HEK293 (cell line): ENCODE data around the gene ANKRD35.

Experiments
- CTCF ChIA-PET: fragments of 350-600 bp; formaldehyde crosslinking; extraction: SDS; loops from one replicate; lab custom pipeline; 2021; ENCODE audit warnings: antibody characterized with exemption; lab: Yijun Ruan, JAX
- POLR2A ChIA-PET: fragments of 300-600 bp; formaldehyde crosslinking; extraction: SDS; loops from one replicate; lab custom pipeline; 2020; ENCODE audit warnings: antibody characterized with exemption, inconsistent platforms; lab: Yijun Ruan, JAX
- H3K27ac ChIP-seq: fragments of 200-500 bp; sonication (Bioruptor generic); 2 replicates; pipeline ENCODE4 v1.5.1; 2014; ENCODE audit warnings: low read depth, low read length, control low read depth, inconsistent platforms; ENCODE audit errors: extremely low read depth
- H3K36me3 ChIP-seq, 2 experiments: fragments of 200-500 bp in 1 of 2; sonication (Bioruptor generic) in 1 of 2; 1 replicate in 1 of 2; 2 replicates in 1 of 2; pipeline ENCODE4 v1.5.1; 2014 to 2017; ENCODE audit warnings: inconsistent platforms in 2 of 2, low read length in 2 of 2; ENCODE audit not compliant: control insufficient read depth in 2 of 2, insufficient read depth in 1 of 2
- H3K4me1 ChIP-seq: fragments of 200-500 bp; sonication (Bioruptor generic); 2 replicates; pipeline ENCODE4 v1.5.1; 2014; ENCODE audit warnings: mild to moderate bottlenecking, low read length, inconsistent platforms; ENCODE audit not compliant: control insufficient read depth, insufficient read depth
- H3K4me3 ChIP-seq: 2 replicates; pipeline ENCODE4 v1.5.1; 2011; ENCODE audit warnings: low read depth, mild to moderate bottlenecking, control low read depth, low read length, moderate library complexity
- H3K9me3 ChIP-seq: fragments of 200-500 bp; sonication (Bioruptor generic); 2 replicates; pipeline ENCODE4 v1.5.1; 2014; ENCODE audit warnings: low read depth, low read length, inconsistent platforms; ENCODE audit not compliant: control insufficient read depth, insufficient read depth
- GLI4 ChIP-seq: fragments of 450-650 bp; formaldehyde crosslinking; IDR thresholded peaks from 2 replicates; pipeline ENCODE4 v1.5.1; 2016; ENCODE audit warnings: missing biosample characterization, missing genetic modification characterization
- IKZF3 ChIP-seq: fragments of 450-650 bp; IDR thresholded peaks from 2 replicates; pipeline ENCODE4 v1.5.0; 2018; ENCODE audit warnings: missing biosample characterization, mild to moderate bottlenecking, missing genetic modification characterization, moderate library complexity
- KLF9 ChIP-seq: fragments of 450-650 bp; formaldehyde crosslinking; IDR thresholded peaks from 2 replicates; pipeline ENCODE4 v1.5.1; 2016; ENCODE audit warnings: missing biosample characterization, missing genetic modification characterization, low read depth
- SCRT2 ChIP-seq: fragments of 450-650 bp; formaldehyde crosslinking; IDR thresholded peaks from 2 replicates; pipeline ENCODE4 v1.5.1; 2016; ENCODE audit warnings: missing biosample characterization, missing genetic modification characterization
- SP2 ChIP-seq: fragments of 450-650 bp; formaldehyde crosslinking; IDR thresholded peaks from 2 replicates; pipeline ENCODE4 v1.5.1; 2016; ENCODE audit warnings: missing biosample characterization, missing genetic modification characterization
- ZNF133 ChIP-seq: fragments of 450-650 bp; formaldehyde crosslinking; IDR thresholded peaks from 2 replicates; pipeline ENCODE4 v1.5.1; 2016; ENCODE audit warnings: missing biosample characterization, missing genetic modification characterization
- ZNF292 ChIP-seq: fragments of 450-650 bp; formaldehyde crosslinking; IDR thresholded peaks from 2 replicates; pipeline ENCODE4 v1.5.1; 2016; ENCODE audit warnings: low read depth, missing biosample characterization, missing genetic modification characterization, borderline replicate concordance
- ZNF366 ChIP-seq: fragments of 450-650 bp; formaldehyde crosslinking; conservative IDR thresholded peaks from 2 replicates; pipeline ENCODE4 v1.5.1; 2016; ENCODE audit warnings: missing biosample characterization, missing genetic modification characterization
- ZNF561 ChIP-seq: fragments of 450-650 bp; IDR thresholded peaks from 2 replicates; pipeline ENCODE4 v1.5.1; 2018; ENCODE audit warnings: missing biosample characterization, missing genetic modification characterization, borderline replicate concordance
- ZNF629 ChIP-seq: fragments of 450-650 bp; formaldehyde crosslinking; IDR thresholded peaks from 2 replicates; pipeline ENCODE4 v1.5.1; 2017; ENCODE audit warnings: missing biosample characterization, missing genetic modification characterization
- ZNF654 ChIP-seq: fragments of 450-650 bp; formaldehyde crosslinking; IDR thresholded peaks from 2 replicates; pipeline ENCODE4 v1.5.1; 2016; ENCODE audit warnings: low read depth, missing biosample characterization, missing genetic modification characterization
- ZNF664 ChIP-seq: fragments of 450-650 bp; formaldehyde crosslinking; IDR thresholded peaks from 2 replicates; pipeline ENCODE4 v1.5.1; 2016; ENCODE audit warnings: missing biosample characterization, missing genetic modification characterization
- ZNF76 ChIP-seq: fragments of 450-650 bp; formaldehyde crosslinking; IDR thresholded peaks from 2 replicates; pipeline ENCODE4; 2016; ENCODE audit warnings: low read depth, missing biosample characterization, missing genetic modification characterization, borderline replicate concordance
- ZSCAN23 ChIP-seq: fragments of 450-650 bp; formaldehyde crosslinking; IDR thresholded peaks from 2 replicates; pipeline ENCODE4 v1.5.1; 2016; ENCODE audit warnings: missing biosample characterization, missing genetic modification characterization
- ZSCAN30 ChIP-seq: fragments of 450-650 bp; IDR thresholded peaks from 2 replicates; pipeline ENCODE4 v1.5.1; 2018; ENCODE audit warnings: missing biosample characterization, mild to moderate bottlenecking, missing genetic modification characterization, moderate library complexity
- TF ChIP-seq, protein P1 (sequence below): fragments of 450-650 bp; formaldehyde crosslinking; IDR thresholded peaks from 2 replicates; pipeline ENCODE4 v1.5.1; 2017; ENCODE audit warnings: missing biosample characterization, missing genetic modification characterization
- TF ChIP-seq, protein P2 (sequence below): fragments of 450-650 bp; formaldehyde crosslinking; optimal IDR thresholded peaks from 2 replicates; pipeline ENCODE3; 2016; ENCODE audit warnings: missing biosample characterization, mild to moderate bottlenecking, missing genetic modification characterization
- TF ChIP-seq, protein P3 (sequence below): sonication (generic); formaldehyde crosslinking; IDR thresholded peaks from 2 replicates; pipeline ENCODE4 v1.8.1; 2022; ENCODE audit warnings: mild to moderate bottlenecking, moderate library complexity, missing genetic modification reagents
- TF ChIP-seq, protein P4 (sequence below): fragments of 450-650 bp; formaldehyde crosslinking; IDR thresholded peaks from 2 replicates; pipeline ENCODE4 v1.5.1; 2017; ENCODE audit warnings: missing biosample characterization, missing genetic modification characterization

Gene ANKRD35

DNA sequence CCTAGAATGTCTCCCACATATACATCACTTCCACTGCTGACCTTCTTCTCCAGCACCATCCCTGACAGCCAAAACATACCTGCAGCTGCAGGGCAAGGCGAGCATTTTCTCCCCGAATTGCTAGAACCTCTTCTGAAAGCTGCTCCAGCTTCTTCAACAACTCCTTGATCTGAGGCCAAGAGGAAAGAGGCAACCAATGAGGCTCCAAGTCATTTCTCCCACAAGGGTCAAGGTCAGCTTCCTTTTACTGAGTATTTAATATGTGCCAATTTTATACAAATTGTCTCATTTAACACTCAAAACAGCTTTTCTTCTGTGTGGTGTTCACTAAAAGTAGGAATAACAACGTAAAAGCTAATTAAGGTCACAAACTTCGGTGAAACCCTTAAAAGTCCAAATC lies 17.4 kb downstream of the ANKRD35 start:
- no peaks in the 10 kb centered on the region for H3K9me3 ChIP-seq
- TF ChIP-seq ZNF654 (no peak), ZNF664 (tag by site-specific recombination) (0 out of 2 replicates have a peak, but pooled peaks have one; percentile 26), ZNF76 (tag by site-specific recombination) (no peak)
- TF ChIP-seq, protein P1, sequence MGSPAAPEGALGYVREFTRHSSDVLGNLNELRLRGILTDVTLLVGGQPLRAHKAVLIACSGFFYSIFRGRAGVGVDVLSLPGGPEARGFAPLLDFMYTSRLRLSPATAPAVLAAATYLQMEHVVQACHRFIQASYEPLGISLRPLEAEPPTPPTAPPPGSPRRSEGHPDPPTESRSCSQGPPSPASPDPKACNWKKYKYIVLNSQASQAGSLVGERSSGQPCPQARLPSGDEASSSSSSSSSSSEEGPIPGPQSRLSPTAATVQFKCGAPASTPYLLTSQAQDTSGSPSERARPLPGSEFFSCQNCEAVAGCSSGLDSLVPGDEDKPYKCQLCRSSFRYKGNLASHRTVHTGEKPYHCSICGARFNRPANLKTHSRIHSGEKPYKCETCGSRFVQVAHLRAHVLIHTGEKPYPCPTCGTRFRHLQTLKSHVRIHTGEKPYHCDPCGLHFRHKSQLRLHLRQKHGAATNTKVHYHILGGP (tag by site-specific recombination): peak; percentile 72
- H3K4me1 ChIP-seq: no peaks in the 10 kb centered on the region
- H3K27ac ChIP-seq: no peak overlapping the region
- no peaks in the 10 kb centered on the region for H3K36me3 ChIP-seq
- POLR2A ChIA-PET: interaction anchor here (2.5 kb wide), 1 partner anchor 9 kb away, joined by 9 read pairs; the partner anchor contains the start of gene PIAS3
- H3K4me3 ChIP-seq: no peak overlapping the region
- CTCF ChIA-PET: interaction anchor here (0.6 kb wide), 2 partner anchors 15 to 142 kb away, joined by 3 read pairs; no protein-coding TSS in a partner anchor

DNA sequence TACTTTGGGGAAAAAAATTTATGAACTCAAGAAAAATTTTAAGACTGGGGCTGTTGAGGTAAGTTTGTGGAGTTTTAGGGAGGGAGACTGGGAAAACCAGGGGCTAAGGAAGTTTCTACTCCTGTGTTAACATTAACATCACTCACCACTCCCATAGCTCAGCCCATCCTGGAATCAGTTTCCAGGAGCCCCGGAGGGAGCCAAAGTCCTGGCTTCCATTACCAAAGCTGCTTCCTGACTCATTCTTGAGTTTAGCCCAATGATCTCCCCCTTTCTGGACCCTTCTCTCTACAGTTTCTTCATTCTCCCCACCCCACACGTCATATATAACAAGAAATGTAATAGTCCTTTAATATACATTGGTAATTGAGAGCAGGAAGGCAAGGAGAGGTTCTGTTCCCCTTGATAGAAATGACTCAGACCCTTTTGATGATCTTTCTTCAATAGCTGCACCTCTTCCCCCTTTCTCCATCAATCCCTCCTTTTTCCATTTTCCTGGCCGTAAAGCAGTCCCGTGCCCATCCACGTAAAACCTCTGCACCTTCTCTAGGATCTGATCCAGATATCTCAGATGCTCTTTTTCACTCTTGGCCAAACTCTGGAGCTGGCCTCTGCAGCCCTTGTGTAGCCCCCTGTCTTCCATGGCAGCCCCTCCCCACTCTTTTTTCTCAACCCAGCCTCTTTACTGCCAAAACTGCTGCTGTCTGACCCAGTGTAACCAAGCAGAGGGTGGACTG lies 22.2 kb downstream of the ANKRD35 start:
- ChIA-PET POLR2A (interaction anchor here (1.1 kb wide), 1 partner anchor 39 kb away, joined by 3 read pairs; the partner anchor contains the start of genes POLR3C and RNF115), CTCF (interaction anchor here (9.6 kb wide), 1 partner anchor 17 kb away, joined by 190 read pairs; the partner anchor contains the start of gene NUDT17)
- Histone ChIP-seq H3K27ac (no peak overlapping the region), H3K4me1 (no peaks in the 10 kb centered on the region)
- TF ChIP-seq ZNF133 (tag by site-specific recombination): no peak
- TF ChIP-seq, protein P2, sequence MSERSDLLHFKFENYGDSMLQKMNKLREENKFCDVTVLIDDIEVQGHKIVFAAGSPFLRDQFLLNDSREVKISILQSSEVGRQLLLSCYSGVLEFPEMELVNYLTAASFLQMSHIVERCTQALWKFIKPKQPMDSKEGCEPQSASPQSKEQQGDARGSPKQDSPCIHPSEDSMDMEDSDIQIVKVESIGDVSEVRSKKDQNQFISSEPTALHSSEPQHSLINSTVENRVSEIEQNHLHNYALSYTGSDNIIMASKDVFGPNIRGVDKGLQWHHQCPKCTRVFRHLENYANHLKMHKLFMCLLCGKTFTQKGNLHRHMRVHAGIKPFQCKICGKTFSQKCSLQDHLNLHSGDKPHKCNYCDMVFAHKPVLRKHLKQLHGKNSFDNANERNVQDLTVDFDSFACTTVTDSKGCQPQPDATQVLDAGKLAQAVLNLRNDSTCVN (tag by site-specific recombination): no peak
- TF ChIP-seq ZSCAN23 (tag by site-specific recombination): no peak
- TF ChIP-seq SP2 (tag by site-specific recombination): no peak
- TF ChIP-seq SCRT2 (tag by site-specific recombination): no peak
- no peak for TF ChIP-seq IKZF3 (tag by site-specific recombination)
- TF ChIP-seq, protein P3, sequence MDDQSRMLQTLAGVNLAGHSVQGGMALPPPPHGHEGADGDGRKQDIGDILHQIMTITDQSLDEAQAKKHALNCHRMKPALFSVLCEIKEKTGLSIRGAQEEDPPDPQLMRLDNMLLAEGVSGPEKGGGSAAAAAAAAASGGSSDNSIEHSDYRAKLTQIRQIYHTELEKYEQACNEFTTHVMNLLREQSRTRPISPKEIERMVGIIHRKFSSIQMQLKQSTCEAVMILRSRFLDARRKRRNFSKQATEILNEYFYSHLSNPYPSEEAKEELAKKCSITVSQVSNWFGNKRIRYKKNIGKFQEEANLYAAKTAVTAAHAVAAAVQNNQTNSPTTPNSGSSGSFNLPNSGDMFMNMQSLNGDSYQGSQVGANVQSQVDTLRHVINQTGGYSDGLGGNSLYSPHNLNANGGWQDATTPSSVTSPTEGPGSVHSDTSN (CRISPR knock-in tag): no peak
- TF ChIP-seq, protein P4, sequence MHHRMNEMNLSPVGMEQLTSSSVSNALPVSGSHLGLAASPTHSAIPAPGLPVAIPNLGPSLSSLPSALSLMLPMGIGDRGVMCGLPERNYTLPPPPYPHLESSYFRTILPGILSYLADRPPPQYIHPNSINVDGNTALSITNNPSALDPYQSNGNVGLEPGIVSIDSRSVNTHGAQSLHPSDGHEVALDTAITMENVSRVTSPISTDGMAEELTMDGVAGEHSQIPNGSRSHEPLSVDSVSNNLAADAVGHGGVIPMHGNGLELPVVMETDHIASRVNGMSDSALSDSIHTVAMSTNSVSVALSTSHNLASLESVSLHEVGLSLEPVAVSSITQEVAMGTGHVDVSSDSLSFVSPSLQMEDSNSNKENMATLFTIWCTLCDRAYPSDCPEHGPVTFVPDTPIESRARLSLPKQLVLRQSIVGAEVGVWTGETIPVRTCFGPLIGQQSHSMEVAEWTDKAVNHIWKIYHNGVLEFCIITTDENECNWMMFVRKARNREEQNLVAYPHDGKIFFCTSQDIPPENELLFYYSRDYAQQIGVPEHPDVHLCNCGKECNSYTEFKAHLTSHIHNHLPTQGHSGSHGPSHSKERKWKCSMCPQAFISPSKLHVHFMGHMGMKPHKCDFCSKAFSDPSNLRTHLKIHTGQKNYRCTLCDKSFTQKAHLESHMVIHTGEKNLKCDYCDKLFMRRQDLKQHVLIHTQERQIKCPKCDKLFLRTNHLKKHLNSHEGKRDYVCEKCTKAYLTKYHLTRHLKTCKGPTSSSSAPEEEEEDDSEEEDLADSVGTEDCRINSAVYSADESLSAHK (tag by site-specific recombination): peak; percentile 95
- TF ChIP-seq, all 188 proteins: peak for 1
- Histone ChIP-seq H3K4me3 (no peak overlapping the region), H3K9me3 (no peaks in the 10 kb centered on the region), H3K36me3 (no peaks in the 10 kb centered on the region)

DNA sequence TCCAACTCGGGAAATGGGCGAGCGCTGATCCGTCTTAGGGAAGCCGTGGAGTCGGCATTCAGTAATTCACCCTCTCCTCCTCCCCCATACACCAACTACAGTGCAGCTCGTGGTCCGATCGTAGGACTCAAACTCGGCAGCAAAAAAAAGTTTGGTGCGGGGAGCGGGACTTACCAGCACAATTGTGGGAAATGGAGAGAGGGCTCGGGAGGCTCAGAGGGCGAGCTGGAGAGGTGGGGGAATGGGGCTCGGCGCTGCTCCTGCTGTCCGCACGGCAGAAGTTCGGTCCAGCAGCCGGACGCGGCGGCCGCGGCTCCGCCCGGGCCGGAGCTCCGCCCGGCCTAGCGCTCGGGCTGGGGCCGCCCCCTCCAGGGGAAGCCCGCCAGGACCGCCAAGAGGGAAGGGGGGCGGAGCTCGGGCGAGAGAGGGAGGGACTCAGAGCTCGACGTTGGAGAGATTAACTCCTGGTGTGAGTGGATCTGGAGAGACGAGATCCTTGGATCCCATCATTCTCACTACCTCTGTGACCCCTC lies 26.1 kb downstream of the ANKRD35 start:
- peak overlapping the region; percentile 68 for H3K4me3 ChIP-seq
- POLR2A ChIA-PET: interaction anchor here (0.6 to 4.6 kb wide), 25 partner anchors 9 to 579 kb away, joined by 3 to 127 read pairs (median 5); partner anchors contain the start of genes ANKRD34A, ANKRD35, LIX1L and NUDT17
- peaks cover 4 to 26% of the 10 kb centered on the region in 2 experiments for H3K36me3 ChIP-seq
- H3K9me3 ChIP-seq: no peaks in the 10 kb centered on the region
- no peaks in the 10 kb centered on the region for H3K4me1 ChIP-seq
- H3K27ac ChIP-seq: peak overlapping the region; percentile 65; the same call in 1 of the 2 replicates
- CTCF ChIA-PET: interaction anchor here (0.9 to 9.6 kb wide), 11 partner anchors 10 to 172 kb away, joined by 3 to 190 read pairs (median 4); partner anchors contain the start of genes ANKRD35, ITGA10 and NUDT17
- 0 out of 2 replicates have a peak, but pooled peaks have one; percentile 77 for TF ChIP-seq GLI4
- no peak for TF ChIP-seq ZNF292 (tag by site-specific recombination)
- 0 out of 2 replicates have a peak, but pooled peaks have one; percentile 66 for TF ChIP-seq ZNF366
- 0 out of 2 replicates have a peak, but pooled peaks have one; percentile 4 for TF ChIP-seq KLF9 (tag by site-specific recombination)
- peak; percentile 74; the same call in 1 of the 2 replicates for TF ChIP-seq ZNF561 (tag by site-specific recombination)
- peak; percentile 2; the same call in 1 of the 2 replicates for TF ChIP-seq ZNF629 (tag by site-specific recombination)
- TF ChIP-seq ZSCAN30 (tag by site-specific recombination): peak; percentile 69
